Mammary epithelial cell (primary cell): ENCODE results near the gene TATDN2.

Experiments
- CTCF ChIP-seq, 2 donors: IDR thresholded peaks in 1 of 2; conservative IDR thresholded peaks in 1 of 2; 2 replicates each; pipeline ENCODE4 v1.5.1; 2011 to 2012; ENCODE audit warnings: inconsistent platforms in 2 of 2, low read length in 2 of 2, mild to moderate bottlenecking in 2 of 2, control low read depth in 1 of 2, low read depth in 1 of 2; ENCODE audit not compliant: insufficient read depth in 1 of 2; ENCODE audit errors: extremely low read depth in 1 of 2
- EZH2 ChIP-seq: IDR thresholded peaks from 2 replicates; pipeline ENCODE4 v1.6.1; 2012; ENCODE audit warnings: low read length, inconsistent platforms, borderline replicate concordance

GRCh38 chr3:10268116-10268515 lies 19.9 kb downstream of the TATDN2 start:
- no peak for TF ChIP-seq CTCF (conservative IDR thresholded peaks at IDR 0.05 in 1 of 2, IDR thresholded peaks at IDR 0.05 in 1 of 2; ENCODE audit: extremely low read depth in 1 of 2, insufficient read depth in 1 of 2, low read depth in 1 of 2, low read length in 2 of 2)
- TF ChIP-seq EZH2 = no peak
